Measurements from ENCODE around the gene GDPD3.

DNA sequence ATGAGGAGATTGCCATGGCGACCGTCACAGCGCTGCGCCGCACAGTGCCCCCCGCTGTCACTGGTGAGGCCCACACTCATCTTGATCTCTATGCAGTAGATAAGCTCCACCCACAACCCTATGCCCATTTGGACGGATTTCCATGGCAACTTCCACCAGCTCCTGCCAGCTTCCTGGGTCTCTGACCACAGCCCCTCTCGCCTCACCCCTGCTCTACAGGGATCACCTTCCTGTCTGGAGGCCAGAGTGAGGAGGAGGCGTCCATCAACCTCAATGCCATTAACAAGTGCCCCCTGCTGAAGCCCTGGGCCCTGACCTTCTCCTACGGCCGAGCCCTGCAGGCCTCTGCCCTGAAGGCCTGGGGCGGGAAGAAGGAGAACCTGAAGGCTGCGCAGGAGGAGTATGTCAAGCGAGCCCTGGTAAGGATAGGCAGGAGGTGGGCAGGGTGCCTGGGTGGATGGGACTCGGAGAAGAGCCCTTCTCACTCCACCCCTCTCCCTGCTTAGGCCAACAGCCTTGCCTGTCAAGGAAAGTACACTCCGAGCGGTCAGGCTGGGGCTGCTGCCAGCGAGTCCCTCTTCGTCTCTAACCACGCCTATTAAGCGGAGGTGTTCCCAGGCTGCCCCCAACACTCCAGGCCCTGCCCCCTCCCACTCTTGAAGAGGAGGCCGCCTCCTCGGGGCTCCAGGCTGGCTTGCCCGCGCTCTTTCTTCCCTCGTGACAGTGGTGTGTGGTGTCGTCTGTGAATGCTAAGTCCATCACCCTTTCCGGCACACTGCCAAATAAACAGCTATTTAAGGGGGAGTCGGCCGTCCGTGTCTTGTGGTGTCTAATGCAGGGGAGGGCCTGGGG lies 43.5 kb downstream of the GDPD3 start:
- TF ChIP-seq, protein P1, sequence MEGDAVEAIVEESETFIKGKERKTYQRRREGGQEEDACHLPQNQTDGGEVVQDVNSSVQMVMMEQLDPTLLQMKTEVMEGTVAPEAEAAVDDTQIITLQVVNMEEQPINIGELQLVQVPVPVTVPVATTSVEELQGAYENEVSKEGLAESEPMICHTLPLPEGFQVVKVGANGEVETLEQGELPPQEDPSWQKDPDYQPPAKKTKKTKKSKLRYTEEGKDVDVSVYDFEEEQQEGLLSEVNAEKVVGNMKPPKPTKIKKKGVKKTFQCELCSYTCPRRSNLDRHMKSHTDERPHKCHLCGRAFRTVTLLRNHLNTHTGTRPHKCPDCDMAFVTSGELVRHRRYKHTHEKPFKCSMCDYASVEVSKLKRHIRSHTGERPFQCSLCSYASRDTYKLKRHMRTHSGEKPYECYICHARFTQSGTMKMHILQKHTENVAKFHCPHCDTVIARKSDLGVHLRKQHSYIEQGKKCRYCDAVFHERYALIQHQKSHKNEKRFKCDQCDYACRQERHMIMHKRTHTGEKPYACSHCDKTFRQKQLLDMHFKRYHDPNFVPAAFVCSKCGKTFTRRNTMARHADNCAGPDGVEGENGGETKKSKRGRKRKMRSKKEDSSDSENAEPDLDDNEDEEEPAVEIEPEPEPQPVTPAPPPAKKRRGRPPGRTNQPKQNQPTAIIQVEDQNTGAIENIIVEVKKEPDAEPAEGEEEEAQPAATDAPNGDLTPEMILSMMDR (IDR thresholded peaks at IDR 0.05; ENCODE audit: low read depth, low read length, missing input control), result no peak
- TF ChIP-seq FOXA1 (IDR thresholded peaks at IDR 0.05) (no peak), JUND (IDR thresholded peaks at IDR 0.05) (no peak), HNF4A (conservative IDR thresholded peaks at IDR 0.05) (no peak), GABPA (IDR thresholded peaks at IDR 0.05 in 1 of 2, conservative IDR thresholded peaks at IDR 0.05 in 1 of 2) (no peak), YY1 (IDR thresholded peaks at IDR 0.05) (no peak), EGR1 (IDR thresholded peaks at IDR 0.05; ENCODE audit: low read depth in 2 of 2) (no peak), TAF1 (conservative IDR thresholded peaks at IDR 0.05) (no peak), RAD21 (IDR thresholded peaks at IDR 0.05) (no peak), NR2F2 (IDR thresholded peaks at IDR 0.05) (no peak)
- TF ChIP-seq, protein P2, sequence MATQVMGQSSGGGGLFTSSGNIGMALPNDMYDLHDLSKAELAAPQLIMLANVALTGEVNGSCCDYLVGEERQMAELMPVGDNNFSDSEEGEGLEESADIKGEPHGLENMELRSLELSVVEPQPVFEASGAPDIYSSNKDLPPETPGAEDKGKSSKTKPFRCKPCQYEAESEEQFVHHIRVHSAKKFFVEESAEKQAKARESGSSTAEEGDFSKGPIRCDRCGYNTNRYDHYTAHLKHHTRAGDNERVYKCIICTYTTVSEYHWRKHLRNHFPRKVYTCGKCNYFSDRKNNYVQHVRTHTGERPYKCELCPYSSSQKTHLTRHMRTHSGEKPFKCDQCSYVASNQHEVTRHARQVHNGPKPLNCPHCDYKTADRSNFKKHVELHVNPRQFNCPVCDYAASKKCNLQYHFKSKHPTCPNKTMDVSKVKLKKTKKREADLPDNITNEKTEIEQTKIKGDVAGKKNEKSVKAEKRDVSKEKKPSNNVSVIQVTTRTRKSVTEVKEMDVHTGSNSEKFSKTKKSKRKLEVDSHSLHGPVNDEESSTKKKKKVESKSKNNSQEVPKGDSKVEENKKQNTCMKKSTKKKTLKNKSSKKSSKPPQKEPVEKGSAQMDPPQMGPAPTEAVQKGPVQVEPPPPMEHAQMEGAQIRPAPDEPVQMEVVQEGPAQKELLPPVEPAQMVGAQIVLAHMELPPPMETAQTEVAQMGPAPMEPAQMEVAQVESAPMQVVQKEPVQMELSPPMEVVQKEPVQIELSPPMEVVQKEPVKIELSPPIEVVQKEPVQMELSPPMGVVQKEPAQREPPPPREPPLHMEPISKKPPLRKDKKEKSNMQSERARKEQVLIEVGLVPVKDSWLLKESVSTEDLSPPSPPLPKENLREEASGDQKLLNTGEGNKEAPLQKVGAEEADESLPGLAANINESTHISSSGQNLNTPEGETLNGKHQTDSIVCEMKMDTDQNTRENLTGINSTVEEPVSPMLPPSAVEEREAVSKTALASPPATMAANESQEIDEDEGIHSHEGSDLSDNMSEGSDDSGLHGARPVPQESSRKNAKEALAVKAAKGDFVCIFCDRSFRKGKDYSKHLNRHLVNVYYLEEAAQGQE (IDR thresholded peaks at IDR 0.05), result no peak
- TF ChIP-seq, protein P3, sequence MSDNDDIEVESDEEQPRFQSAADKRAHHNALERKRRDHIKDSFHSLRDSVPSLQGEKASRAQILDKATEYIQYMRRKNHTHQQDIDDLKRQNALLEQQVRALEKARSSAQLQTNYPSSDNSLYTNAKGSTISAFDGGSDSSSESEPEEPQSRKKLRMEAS (IDR thresholded peaks at IDR 0.05), result no peak
- TF ChIP-seq, protein P4, sequence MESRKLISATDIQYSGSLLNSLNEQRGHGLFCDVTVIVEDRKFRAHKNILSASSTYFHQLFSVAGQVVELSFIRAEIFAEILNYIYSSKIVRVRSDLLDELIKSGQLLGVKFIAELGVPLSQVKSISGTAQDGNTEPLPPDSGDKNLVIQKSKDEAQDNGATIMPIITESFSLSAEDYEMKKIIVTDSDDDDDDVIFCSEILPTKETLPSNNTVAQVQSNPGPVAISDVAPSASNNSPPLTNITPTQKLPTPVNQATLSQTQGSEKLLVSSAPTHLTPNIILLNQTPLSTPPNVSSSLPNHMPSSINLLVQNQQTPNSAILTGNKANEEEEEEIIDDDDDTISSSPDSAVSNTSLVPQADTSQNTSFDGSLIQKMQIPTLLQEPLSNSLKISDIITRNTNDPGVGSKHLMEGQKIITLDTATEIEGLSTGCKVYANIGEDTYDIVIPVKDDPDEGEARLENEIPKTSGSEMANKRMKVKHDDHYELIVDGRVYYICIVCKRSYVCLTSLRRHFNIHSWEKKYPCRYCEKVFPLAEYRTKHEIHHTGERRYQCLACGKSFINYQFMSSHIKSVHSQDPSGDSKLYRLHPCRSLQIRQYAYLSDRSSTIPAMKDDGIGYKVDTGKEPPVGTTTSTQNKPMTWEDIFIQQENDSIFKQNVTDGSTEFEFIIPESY (IDR thresholded peaks at IDR 0.05), result no peak
